GM12878 (cell line): ENCODE measurements around the gene AGPAT4. TPM values are rescaled to one million over a fixed set of nuclear protein-coding genes. Genes with fewer than 3 reads are reported as not detected.

ENCODE experiments used
- BHLHE40 ChIP-seq, 2 experiments: fragments of 450-650 bp in 1 of 2; IDR thresholded peaks; 2 replicates each; pipeline ENCODE4 v1.6.1; 2011 to 2017; ENCODE audit warnings: low read depth in 2 of 2, borderline replicate concordance in 1 of 2, improper control_type of control experiment in 1 of 2, low read length in 1 of 2, mild to moderate bottlenecking in 1 of 2
- CHD4 ChIP-seq: fragments of 200-600 bp; sonication (generic); IDR thresholded peaks from 2 replicates; pipeline ENCODE4 v1.6.1; 2016; ENCODE audit warnings: mild to moderate bottlenecking
- CREB1 ChIP-seq: IDR thresholded peaks from 2 replicates; pipeline ENCODE4 v1.6.1; 2012; ENCODE audit warnings: low read depth, mild to moderate bottlenecking, inconsistent platforms
- FOS ChIP-seq: IDR thresholded peaks from 3 replicates; pipeline ENCODE4 v1.6.1; 2011; ENCODE audit warnings: borderline replicate concordance; ENCODE audit not compliant: insufficient read length; ENCODE audit errors: extremely low read depth
- HCFC1 ChIP-seq: fragments of 150-350 bp; IDR thresholded peaks from 2 replicates; pipeline ENCODE4 v1.6.1; 2014; ENCODE audit warnings: low read length
- KDM1A ChIP-seq: fragments of 200-600 bp; sonication (generic); IDR thresholded peaks from 2 replicates; pipeline ENCODE4 v1.6.1; 2016; ENCODE audit warnings: borderline replicate concordance
- LARP7 ChIP-seq: fragments of 450-650 bp; IDR thresholded peaks from 2 replicates; pipeline ENCODE4 v1.6.1; 2017; ENCODE audit warnings: mild to moderate bottlenecking
- TAF1 ChIP-seq: IDR thresholded peaks from 2 replicates; pipeline ENCODE4 v1.6.1; 2011; ENCODE audit warnings: mild to moderate bottlenecking, low read depth, low read length, borderline replicate concordance
- polyA plus RNA-seq, 11 experiments: library from polyadenylated mRNA; depleted of rRNA in 4 of 11; unstranded in 6 of 11; stranded (reverse) in 5 of 11; fragments of >200 nt; fragmentation: Nextera tagmentation in 4 of 11; fragmentation: Illumina TruSeq in 1 of 11; extraction: Ambion mirVana in 4 of 11; extraction: Trizol in 1 of 11; gene quantifications; 1 replicate in 1 of 11; 2 replicates in 10 of 11; pipeline versions ENCODE4 v1.2.1 to v1.2.3, GENCODE V29; 2011 to 2016; ENCODE audit warnings: inconsistent platforms in 2 of 11, missing spikeins in 2 of 11, low read depth in 1 of 11
- total RNA-seq, 4 experiments: library from RNA; depleted of rRNA in 3 of 4; stranded (reverse); fragments of >200 nt in 3 of 4; fragmentation: Illumina TruSeq in 1 of 4; extraction: Trizol in 1 of 4; gene quantifications; 2 replicates each; pipeline versions ENCODE4 v1.2.1 to v1.2.3, GENCODE V29; 2013 to 2021
- TF ChIP-seq, protein P1 (sequence below): fragments of 450-650 bp; IDR thresholded peaks from 2 replicates; pipeline ENCODE4 v1.6.1; 2017; ENCODE audit warnings: low read depth, mild to moderate bottlenecking, moderate library complexity
- TF ChIP-seq, protein P2 (sequence below): fragments of 450-650 bp; IDR thresholded peaks from 2 replicates; pipeline ENCODE4 v1.6.1; 2017; ENCODE audit warnings: antibody characterized with exemption, mild to moderate bottlenecking, moderate library complexity
- TF ChIP-seq, protein P3 (sequence below): fragments of 450-650 bp; formaldehyde crosslinking; IDR thresholded peaks from 2 replicates; pipeline ENCODE4 v1.4.0; 2022; ENCODE audit warnings: mild to moderate bottlenecking, moderate library complexity

The AGPAT4 gene
- total and polyA plus RNA-seq, 10 of the 15 experiments (the other 5 are each of a cell fraction or from before 2014, with no cell fraction given) = 0.34 to 2.2 (median 1.3) TPM

GRCh38 chr6:161169035-161169434 is 104.8 kb downstream of the AGPAT4 start (continued):
- TF ChIP-seq CHD4 (no peak), KDM1A (no peak), FOS (no peak), TAF1 (no peak), LARP7 (no peak), HCFC1 (no peak), BHLHE40 (IDR thresholded peaks at IDR 0.05; ENCODE audit: borderline replicate concordance in 1 of 2, low read depth in 2 of 2, low read length in 1 of 2) (no peak), CREB1 (no peak)
- TF ChIP-seq, protein P1, sequence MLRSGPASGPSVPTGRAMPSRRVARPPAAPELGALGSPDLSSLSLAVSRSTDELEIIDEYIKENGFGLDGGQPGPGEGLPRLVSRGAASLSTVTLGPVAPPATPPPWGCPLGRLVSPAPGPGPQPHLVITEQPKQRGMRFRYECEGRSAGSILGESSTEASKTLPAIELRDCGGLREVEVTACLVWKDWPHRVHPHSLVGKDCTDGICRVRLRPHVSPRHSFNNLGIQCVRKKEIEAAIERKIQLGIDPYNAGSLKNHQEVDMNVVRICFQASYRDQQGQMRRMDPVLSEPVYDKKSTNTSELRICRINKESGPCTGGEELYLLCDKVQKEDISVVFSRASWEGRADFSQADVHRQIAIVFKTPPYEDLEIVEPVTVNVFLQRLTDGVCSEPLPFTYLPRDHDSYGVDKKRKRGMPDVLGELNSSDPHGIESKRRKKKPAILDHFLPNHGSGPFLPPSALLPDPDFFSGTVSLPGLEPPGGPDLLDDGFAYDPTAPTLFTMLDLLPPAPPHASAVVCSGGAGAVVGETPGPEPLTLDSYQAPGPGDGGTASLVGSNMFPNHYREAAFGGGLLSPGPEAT = no peak
- TF ChIP-seq, protein P2, sequence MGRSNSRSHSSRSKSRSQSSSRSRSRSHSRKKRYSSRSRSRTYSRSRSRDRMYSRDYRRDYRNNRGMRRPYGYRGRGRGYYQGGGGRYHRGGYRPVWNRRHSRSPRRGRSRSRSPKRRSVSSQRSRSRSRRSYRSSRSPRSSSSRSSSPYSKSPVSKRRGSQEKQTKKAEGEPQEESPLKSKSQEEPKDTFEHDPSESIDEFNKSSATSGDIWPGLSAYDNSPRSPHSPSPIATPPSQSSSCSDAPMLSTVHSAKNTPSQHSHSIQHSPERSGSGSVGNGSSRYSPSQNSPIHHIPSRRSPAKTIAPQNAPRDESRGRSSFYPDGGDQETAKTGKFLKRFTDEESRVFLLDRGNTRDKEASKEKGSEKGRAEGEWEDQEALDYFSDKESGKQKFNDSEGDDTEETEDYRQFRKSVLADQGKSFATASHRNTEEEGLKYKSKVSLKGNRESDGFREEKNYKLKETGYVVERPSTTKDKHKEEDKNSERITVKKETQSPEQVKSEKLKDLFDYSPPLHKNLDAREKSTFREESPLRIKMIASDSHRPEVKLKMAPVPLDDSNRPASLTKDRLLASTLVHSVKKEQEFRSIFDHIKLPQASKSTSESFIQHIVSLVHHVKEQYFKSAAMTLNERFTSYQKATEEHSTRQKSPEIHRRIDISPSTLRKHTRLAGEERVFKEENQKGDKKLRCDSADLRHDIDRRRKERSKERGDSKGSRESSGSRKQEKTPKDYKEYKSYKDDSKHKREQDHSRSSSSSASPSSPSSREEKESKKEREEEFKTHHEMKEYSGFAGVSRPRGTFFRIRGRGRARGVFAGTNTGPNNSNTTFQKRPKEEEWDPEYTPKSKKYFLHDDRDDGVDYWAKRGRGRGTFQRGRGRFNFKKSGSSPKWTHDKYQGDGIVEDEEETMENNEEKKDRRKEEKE = no peak
- TF ChIP-seq, protein P3, sequence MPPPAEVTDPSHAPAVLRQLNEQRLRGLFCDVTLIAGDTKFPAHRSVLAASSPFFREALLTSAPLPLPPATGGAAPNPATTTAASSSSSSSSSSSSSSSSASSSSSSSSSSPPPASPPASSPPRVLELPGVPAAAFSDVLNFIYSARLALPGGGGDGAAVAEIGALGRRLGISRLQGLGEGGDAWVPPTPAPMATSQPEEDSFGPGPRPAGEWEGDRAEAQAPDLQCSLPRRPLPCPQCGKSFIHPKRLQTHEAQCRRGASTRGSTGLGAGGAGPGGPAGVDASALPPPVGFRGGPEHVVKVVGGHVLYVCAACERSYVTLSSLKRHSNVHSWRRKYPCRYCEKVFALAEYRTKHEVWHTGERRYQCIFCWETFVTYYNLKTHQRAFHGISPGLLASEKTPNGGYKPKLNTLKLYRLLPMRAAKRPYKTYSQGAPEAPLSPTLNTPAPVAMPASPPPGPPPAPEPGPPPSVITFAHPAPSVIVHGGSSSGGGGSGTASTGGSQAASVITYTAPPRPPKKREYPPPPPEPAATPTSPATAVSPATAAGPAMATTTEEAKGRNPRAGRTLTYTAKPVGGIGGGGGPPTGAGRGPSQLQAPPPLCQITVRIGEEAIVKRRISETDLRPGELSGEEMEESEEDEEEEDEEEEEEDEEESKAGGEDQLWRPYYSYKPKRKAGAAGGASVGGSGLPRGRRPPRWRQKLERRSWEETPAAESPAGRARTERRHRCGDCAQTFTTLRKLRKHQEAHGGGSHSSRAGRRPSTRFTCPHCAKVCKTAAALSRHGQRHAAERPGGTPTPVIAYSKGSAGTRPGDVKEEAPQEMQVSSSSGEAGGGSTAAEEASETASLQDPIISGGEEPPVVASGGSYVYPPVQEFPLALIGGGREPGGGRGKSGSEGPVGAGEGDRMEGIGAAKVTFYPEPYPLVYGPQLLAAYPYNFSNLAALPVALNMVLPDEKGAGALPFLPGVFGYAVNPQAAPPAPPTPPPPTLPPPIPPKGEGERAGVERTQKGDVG (CRISPR knock-in tag) = no peak
